Breast epithelium (tissue), 3 donors: ENCODE results near the gene SHMT2.

Experiments
- POLR2A ChIP-seq: fragments of 450-650 bp; IDR thresholded peaks from one replicate; pipeline ENCODE4 v1.6.1; 2016; ENCODE audit warnings: antibody characterized with exemption, mild to moderate bottlenecking, moderate library complexity
- POLR2AphosphoS5 ChIP-seq, 3 donors: sonication (generic); formaldehyde crosslinking; IDR thresholded peaks; one replicate each; pipeline ENCODE4 v1.6.1; 2017; ENCODE audit warnings: antibody characterized with exemption in 3 of 3
- TF ChIP-seq, protein P1 (sequence below), 3 donors: fragments of 450-650 bp; IDR thresholded peaks; one replicate each; pipeline ENCODE4 v1.5.1; 2016 to 2017; ENCODE audit warnings: antibody characterized with exemption in 3 of 3, mild to moderate bottlenecking in 3 of 3, moderate library complexity in 3 of 3

DNA sequence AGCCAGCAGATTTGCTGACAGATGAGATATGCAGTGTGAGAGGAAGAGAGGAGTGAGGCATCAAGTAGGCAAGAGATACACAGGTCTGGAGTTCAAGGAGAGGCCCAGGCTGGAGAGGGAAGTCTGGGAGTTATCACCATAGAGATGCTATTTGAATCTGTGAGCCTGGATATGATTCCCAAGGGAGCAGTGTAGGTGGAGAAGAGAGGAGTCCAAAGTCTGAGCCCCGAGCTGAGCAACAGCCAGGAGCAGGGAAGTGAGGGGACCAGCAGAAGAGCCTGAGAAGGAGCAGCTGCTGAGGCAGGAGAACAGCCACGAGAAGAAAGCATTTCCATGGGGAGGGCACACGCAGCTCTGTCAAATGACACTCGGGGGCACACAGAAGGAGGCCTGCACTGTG is 33.1 kb upstream of the SHMT2 start:
- no peak for TF ChIP-seq POLR2A
- TF ChIP-seq POLR2AphosphoS5 (IDR thresholded peaks at IDR 0.05) = no peak
- TF ChIP-seq, protein P1, sequence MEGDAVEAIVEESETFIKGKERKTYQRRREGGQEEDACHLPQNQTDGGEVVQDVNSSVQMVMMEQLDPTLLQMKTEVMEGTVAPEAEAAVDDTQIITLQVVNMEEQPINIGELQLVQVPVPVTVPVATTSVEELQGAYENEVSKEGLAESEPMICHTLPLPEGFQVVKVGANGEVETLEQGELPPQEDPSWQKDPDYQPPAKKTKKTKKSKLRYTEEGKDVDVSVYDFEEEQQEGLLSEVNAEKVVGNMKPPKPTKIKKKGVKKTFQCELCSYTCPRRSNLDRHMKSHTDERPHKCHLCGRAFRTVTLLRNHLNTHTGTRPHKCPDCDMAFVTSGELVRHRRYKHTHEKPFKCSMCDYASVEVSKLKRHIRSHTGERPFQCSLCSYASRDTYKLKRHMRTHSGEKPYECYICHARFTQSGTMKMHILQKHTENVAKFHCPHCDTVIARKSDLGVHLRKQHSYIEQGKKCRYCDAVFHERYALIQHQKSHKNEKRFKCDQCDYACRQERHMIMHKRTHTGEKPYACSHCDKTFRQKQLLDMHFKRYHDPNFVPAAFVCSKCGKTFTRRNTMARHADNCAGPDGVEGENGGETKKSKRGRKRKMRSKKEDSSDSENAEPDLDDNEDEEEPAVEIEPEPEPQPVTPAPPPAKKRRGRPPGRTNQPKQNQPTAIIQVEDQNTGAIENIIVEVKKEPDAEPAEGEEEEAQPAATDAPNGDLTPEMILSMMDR (IDR thresholded peaks at IDR 0.05) = no peak
